Measurements from ENCODE around the gene PCDH10.

PCDH10 gene, protein sequence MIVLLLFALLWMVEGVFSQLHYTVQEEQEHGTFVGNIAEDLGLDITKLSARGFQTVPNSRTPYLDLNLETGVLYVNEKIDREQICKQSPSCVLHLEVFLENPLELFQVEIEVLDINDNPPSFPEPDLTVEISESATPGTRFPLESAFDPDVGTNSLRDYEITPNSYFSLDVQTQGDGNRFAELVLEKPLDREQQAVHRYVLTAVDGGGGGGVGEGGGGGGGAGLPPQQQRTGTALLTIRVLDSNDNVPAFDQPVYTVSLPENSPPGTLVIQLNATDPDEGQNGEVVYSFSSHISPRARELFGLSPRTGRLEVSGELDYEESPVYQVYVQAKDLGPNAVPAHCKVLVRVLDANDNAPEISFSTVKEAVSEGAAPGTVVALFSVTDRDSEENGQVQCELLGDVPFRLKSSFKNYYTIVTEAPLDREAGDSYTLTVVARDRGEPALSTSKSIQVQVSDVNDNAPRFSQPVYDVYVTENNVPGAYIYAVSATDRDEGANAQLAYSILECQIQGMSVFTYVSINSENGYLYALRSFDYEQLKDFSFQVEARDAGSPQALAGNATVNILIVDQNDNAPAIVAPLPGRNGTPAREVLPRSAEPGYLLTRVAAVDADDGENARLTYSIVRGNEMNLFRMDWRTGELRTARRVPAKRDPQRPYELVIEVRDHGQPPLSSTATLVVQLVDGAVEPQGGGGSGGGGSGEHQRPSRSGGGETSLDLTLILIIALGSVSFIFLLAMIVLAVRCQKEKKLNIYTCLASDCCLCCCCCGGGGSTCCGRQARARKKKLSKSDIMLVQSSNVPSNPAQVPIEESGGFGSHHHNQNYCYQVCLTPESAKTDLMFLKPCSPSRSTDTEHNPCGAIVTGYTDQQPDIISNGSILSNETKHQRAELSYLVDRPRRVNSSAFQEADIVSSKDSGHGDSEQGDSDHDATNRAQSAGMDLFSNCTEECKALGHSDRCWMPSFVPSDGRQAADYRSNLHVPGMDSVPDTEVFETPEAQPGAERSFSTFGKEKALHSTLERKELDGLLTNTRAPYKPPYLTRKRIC

GRCh38 chr4:133148690-133149363 is at the start of gene PCDH10:
Gene PCDH10 (plus strand): TSS chr4:133149294. CDS start chr4:133150141, 847 bp downstream.
- DNase-seq: no peak

DNA sequence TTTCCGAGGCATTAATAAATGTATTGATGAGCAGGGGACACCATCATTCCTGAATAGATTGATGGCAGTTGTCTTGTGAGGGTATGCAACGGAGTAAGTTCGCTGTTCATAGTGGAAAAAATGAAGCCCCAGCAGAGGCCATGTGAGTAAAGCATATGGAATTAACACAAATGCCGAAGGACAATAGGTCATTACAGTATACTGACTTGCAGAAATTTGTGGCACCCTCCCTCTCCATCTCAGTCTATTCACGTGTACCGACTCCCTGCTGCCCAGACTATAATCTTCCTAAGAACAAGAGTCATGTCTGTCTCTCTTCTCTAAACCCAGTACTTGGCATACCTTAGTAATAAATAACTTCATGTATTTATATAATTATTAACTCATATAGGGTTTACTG is 47.1 kb upstream of the PCDH10 start:
- no peak for DNase-seq

- DNase-seq: no peak
Measured at GRCh38 chr4:133102612-133103409, 46.3 kb upstream of the PCDH10 start.

- DNase-seq: no peak
Measured at GRCh38 chr4:133112641-133113040, 36.5 kb upstream of the PCDH10 start.

DNA sequence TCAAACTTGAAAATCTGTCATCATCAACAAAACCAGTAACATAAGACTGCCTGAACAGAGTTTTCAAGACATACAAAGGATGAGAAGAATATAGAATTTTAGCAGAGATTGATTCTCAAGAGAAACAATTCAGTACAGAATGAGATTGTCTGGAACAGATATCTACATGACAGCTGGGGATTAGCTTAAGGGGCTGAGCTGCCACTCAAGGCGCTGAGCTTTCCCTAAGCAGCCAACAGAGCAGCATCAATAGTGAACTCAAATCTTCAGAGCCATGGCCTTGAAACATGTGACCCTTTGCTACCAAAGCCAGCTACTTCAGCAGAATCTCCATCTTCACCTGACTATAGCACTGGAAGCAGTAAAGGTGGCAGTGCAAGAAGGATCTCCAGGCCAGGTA is 24.3 kb upstream of the PCDH10 start:
- DNase-seq: no peak

GRCh38 chr4:133127500-133127899 is 21.6 kb upstream of the PCDH10 start:
- DNase-seq: no peak

DNA sequence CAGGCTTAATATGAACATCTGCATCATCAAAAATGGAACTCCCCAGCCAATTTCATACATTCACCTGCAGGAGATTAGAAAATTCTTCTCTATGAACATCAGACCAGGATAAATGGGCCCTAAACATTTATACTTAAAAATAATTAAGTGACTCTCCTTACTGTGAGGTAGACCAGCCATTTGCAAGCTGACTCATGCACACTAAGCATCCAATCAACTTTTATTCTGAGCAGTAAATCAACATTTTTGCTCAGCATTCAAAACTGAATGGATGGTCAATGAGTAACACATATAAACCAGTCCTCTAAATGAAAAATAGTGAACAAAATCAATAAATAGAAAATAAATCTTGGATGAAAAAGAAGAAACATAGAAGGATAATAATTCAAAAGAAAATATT is 19.9 kb upstream of the PCDH10 start:
- DNase-seq: no peak

- DNase-seq: peak; percentile 53
Measured at GRCh38 chr4:133130171-133130570, 18.9 kb upstream of the PCDH10 start.

- DNase-seq: no peak
Measured at GRCh38 chr4:133131829-133132460, 17.1 kb upstream of the PCDH10 start.

- no peak for DNase-seq
Measured at GRCh38 chr4:133136833-133137232, 12.3 kb upstream of the PCDH10 start.

- no peak for DNase-seq
Measured at GRCh38 chr4:133137571-133137970, 11.5 kb upstream of the PCDH10 start.

DNA sequence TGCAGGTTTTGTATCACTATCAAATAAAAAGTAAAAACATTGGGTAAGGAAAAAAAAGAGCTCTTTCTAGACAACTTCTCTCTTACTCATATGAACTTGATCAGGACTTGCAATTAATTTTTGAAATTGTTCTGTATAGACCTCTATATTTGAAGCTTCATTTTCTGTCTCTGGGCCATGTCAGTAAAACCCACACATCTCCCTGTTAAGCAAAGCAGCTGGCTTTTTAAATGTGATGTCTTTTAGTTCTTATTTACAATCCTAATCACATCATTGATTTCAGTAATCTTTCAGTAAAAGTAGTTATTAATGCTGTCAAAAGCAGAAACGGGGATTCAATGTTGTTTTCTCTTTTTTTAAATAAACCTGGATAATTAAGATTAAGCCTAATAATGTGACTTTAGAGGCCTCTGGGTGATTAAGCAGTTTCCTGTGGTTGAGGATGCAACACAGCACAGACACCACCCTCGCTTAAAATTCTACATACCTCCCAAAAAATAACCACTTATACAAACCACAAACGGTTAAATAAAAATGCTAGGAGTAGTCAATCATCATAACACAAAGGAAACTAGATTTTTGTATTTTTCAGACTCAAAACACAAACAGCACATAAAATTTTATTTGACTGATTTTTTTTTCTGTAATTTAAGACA is 5.2 kb upstream of the PCDH10 start:
- DNase-seq: no peak

DNA sequence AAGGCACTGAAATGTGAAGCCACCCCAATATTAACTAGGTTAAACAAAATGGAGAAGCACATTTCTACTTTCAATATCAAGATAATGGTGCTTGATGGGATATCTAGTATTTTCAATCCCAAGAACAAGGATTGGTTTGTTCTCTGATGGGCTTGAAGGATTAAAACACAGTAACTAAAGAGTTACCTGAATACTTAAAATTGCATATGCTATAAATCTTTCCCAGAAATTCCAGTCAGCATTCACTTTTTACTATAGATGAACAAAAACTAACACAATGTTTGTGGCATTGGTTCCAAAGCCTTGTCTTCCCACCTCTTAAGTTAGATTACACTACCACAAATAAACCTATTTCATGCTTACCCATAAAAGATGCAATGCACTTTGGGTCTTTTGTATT is 3.9 kb upstream of the PCDH10 start:
- DNase-seq: no peak

- DNase-seq: no peak
Measured at GRCh38 chr4:133145758-133146573, 3.1 kb upstream of the PCDH10 start.

DNA sequence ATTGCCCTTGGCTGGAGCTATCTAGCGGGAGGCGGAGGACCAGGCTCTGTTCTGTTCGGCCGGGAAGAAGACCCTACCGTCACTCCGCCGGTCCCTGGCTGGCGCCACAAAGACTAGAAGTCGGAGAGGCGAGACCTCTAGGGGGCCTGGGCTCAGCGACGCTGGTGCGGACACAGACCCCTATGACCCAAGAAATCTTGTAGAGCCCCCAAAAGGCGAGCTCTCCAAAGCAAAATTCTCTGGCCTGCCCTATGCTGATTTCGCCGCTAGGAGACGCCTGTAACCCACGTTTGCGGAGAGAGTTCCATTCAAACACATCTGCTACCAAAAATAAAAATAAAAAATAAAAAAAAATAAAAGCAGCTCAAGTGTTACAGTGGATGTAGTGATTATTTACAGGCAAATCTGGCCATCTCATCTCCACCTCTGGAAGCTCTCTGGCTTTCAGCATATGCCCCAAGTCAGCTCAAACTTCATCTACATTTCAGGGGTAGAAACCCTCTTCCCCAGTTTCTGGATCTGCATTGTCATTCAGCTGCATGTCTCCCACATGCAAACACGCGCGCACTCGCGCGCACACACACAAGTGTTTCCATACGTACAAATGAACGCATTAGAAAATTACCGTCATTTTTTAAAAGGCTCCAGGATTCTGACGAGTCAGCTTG is 2.4 kb upstream of the PCDH10 start:
- DNase-seq: peak; percentile 57

DNA sequence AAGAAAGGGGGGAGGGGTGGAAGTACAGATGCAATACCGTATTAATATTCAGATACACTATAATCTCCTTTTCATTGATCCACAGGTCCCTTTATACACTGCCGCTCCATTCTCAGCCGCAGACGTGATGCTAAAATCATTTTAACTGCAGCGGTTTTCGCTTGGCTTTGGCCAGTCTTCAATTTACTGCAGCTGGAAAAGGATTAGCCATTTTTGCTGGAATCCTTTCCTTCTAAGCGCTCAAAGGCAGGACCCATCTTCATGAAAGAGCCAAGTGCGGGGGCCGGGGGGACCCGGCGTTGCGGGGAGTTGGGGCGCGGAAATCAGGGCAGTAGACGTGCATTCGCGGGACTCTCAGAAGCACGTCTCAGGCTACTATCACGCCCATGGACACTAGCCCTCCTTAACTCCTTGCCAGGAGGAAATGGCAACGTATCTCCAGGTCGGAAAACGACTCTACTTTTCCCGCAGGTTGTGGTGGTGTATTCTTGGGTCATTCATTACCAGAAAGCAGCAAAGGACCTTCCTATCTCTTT is 1.7 kb upstream of the PCDH10 start:
- no peak for DNase-seq

DNA sequence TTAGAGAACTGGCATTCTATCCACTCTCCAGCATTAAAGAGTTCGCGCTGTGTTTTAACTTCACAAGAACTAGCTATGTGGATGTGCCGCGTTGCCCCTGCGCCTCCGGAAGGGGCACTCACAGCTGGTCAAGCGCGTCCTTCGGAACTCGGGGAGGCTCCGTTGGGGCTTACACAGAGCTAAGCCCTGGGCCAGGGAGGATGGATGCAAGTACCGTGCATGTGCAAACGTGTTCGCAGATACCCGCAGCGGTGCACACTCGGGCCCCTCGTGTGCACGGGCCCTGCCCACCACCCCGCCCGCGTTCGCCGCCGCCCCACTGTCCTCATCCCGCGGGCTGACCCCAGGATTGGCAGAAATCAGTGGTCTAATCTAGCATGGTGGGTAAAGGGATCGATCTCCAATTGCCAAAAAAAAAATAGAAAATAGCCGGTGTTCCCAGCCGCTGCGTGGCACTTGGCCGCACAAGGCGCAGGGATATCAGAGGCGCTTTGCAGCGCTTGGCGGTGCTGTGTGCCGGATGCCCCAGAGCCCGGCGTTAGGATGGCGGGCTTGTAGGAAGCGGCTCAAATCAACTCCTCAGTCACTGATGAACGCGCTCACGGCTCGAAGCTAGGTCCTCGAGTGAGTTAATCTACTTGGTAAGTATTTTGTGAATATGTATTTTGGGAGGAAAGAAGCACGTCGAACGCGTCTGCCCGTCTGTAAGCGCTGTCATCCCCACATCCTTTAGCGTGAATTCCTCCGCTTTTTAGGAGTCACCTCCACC is 989 bp upstream of the PCDH10 start:
- DNase-seq: no peak

DNA sequence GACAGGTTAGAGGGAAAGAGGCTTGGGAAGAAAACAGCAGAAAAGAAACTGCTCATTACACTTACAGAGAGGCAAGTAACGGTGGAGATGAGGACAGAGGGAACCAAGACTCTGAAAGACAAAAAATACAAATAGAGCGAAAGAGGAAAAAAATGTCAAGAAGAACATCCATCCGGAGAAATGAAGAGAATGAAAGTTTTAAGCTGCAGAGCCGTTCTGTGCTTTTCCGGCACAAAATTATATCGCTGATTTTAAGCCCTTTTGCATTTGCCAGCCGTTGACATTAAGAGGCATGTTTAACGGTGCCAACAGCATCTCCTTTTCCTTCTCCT is 236 bp downstream of the PCDH10 start:
- DNase-seq: no peak

Measured in NCI-H526 treated with DMSO at 0.1 percent for 48 hours (cell line).